Uterus (tissue), 2 donors: Measurements from ENCODE around the gene MRPS16.

Source experiments
- CTCF ChIP-seq, 4 experiments: fragments of 200-600 bp in 2 of 4; fragments of 450-650 bp in 2 of 4; sonication (generic) in 2 of 4; IDR thresholded peaks; one replicate each; pipeline ENCODE4 v1.5.1; 2016 to 2019; ENCODE audit warnings: antibody characterized with exemption in 4 of 4, mild to moderate bottlenecking in 2 of 4, moderate library complexity in 1 of 4
- POLR2A ChIP-seq, 2 donors: fragments of 450-650 bp; IDR thresholded peaks; one replicate each; pipeline ENCODE4 v1.6.1; 2016; ENCODE audit warnings: antibody characterized with exemption in 2 of 2, mild to moderate bottlenecking in 1 of 2, moderate library complexity in 1 of 2

DNA sequence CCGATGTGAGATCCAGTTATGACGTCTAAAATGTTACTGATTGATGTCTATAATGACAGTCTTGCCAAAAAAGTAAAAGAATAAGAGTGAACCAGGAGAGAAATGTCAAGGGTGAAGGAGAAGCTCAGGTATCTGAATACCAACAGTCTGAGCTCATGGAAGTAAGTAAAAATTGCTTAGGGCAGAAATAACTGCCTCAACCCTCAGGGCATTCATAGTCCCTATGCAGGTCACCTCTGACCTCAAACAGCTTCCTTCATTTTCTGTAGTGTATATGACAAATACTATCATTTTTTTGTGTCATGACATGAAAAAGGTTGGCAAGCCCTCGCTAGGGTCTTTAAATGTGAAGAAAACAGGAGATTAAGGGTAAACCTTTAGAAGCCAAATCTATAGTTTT lies 41.0 kb upstream of the MRPS16 start:
- TF ChIP-seq CTCF (IDR thresholded peaks at IDR 0.05) (no peak), POLR2A (IDR thresholded peaks at IDR 0.05) (no peak)
